HG03159 (cell line): ENCODE measurements around the gene CYP4F22.
"Not testable (repeated sequence)": the region's sequence is repeated elsewhere in the genome, so short reads cannot be mapped to it uniquely, and the experiment has no call there.

ENCODE experiments used
- ATAC-seq: cut with Tn5 transposase; IDR thresholded peaks from one replicate; pipeline ENCODE4 v1.9.1; 2021; ENCODE audit warnings: mild to moderate bottlenecking, moderate library complexity; ENCODE audit not compliant: unreplicated experiment

CYP4F22 gene

GRCh38 chr19:15508035-15508710, at the start of gene CYP4F22:
TSS of gene CYP4F22 (plus strand) at chr19:15508525. CDS start at chr19:15525337, 16,812 bp downstream.
- no peak for ATAC-seq

GRCh38 chr19:15461694-15462093, 46.6 kb upstream of the CYP4F22 start:
- no peak for ATAC-seq

- peak; percentile 42 for ATAC-seq
Measured at GRCh38 chr19:15463861-15464371, 44.4 kb upstream of the CYP4F22 start.

- ATAC-seq, result no peak
Measured at GRCh38 chr19:15464394-15465385, 43.6 kb upstream of the CYP4F22 start, which contains the start of gene RASAL3. TSS of gene RASAL3 (minus strand) at chr19:15464544. CDS start at chr19:15464358, 186 bp downstream.

- no peak for ATAC-seq
Measured at GRCh38 chr19:15466851-15467733, 41.2 kb upstream of the CYP4F22 start.

- no peak for ATAC-seq
Measured at GRCh38 chr19:15467734-15468214, 40.6 kb upstream of the CYP4F22 start.

GRCh38 chr19:15468675-15469512, 39.4 kb upstream of the CYP4F22 start:
- ATAC-seq, result no peak

- no peak for ATAC-seq
Measured at GRCh38 chr19:15469513-15470297, 38.6 kb upstream of the CYP4F22 start.

GRCh38 chr19:15471639-15472101, 36.7 kb upstream of the CYP4F22 start:
- ATAC-seq, result no peak

- ATAC-seq, result not testable (repeated sequence)
Measured at GRCh38 chr19:15473821-15474220, 34.5 kb upstream of the CYP4F22 start.

- ATAC-seq, result no peak
Measured at GRCh38 chr19:15475169-15475568, 33.2 kb upstream of the CYP4F22 start.

GRCh38 chr19:15475611-15476010, 32.7 kb upstream of the CYP4F22 start:
- no peak for ATAC-seq

- ATAC-seq, result no peak
Measured at GRCh38 chr19:15476325-15476724, 32.0 kb upstream of the CYP4F22 start.

GRCh38 chr19:15479391-15480345, 28.7 kb upstream of the CYP4F22 start, which contains the start of gene PGLYRP2:
TSS of gene PGLYRP2 (minus strand) at chr19:15479501. CDS start at chr19:15479371, 130 bp downstream.
- no peak for ATAC-seq

- ATAC-seq, result not testable (repeated sequence)
Measured at GRCh38 chr19:15480996-15481395, 27.3 kb upstream of the CYP4F22 start.

GRCh38 chr19:15485768-15486167, 22.6 kb upstream of the CYP4F22 start:
- ATAC-seq, result not testable (repeated sequence)

GRCh38 chr19:15487038-15487437, 21.3 kb upstream of the CYP4F22 start:
- no peak for ATAC-seq
